ENCODE measurements around the gene RTF2. TPM values are rescaled to one million over a fixed set of nuclear protein-coding genes. Genes with fewer than 3 reads are reported as not detected.

The RTF2 gene
- total and polyA plus RNA-seq, 7 donors = 89.0 to 128 (median 93.0) TPM

DNA sequence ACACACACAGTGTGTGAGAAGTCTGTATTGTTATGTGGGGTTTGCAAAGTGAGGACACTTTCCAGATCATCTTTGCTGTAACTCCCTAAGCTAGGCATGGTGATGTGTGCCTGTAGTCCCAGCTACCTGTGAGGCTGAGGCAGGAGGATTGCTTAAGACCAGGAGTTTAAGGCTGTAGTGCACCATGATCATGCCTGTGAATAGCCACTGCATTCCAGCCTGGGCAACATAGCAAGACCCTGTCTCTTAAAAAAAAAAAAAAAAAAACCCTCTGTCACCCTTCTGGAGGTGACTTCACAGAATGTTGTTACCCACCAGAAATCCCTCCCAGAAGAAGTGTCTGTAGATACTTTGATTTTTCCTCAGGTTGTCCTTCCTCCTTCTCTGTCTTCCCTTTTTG, 41.5 kb upstream of the RTF2 start:
- H3K36me3 ChIP-seq (ENCODE audit: insufficient read depth in 1 of 2, low read depth in 1 of 2) = no peaks in the 10 kb centered on the region
- TF ChIP-seq, protein P1, sequence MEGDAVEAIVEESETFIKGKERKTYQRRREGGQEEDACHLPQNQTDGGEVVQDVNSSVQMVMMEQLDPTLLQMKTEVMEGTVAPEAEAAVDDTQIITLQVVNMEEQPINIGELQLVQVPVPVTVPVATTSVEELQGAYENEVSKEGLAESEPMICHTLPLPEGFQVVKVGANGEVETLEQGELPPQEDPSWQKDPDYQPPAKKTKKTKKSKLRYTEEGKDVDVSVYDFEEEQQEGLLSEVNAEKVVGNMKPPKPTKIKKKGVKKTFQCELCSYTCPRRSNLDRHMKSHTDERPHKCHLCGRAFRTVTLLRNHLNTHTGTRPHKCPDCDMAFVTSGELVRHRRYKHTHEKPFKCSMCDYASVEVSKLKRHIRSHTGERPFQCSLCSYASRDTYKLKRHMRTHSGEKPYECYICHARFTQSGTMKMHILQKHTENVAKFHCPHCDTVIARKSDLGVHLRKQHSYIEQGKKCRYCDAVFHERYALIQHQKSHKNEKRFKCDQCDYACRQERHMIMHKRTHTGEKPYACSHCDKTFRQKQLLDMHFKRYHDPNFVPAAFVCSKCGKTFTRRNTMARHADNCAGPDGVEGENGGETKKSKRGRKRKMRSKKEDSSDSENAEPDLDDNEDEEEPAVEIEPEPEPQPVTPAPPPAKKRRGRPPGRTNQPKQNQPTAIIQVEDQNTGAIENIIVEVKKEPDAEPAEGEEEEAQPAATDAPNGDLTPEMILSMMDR (IDR thresholded peaks at IDR 0.05) = no peak
- no peaks in the 10 kb centered on the region for H3K4me1 ChIP-seq
- ATAC-seq (no peak), DNase-seq (no peak)
- no peaks in the 10 kb centered on the region for H3K9me3 ChIP-seq
- no peak overlapping the region for H3K4me3 ChIP-seq
- H3K27me3 ChIP-seq (ENCODE audit: insufficient read depth in 3 of 3, low read length in 2 of 3) = no peaks in the 10 kb centered on the region
- intact Hi-C loops (cut with DNase I) = no loop called here
- no peak overlapping the region for H3K27ac ChIP-seq

DNA sequence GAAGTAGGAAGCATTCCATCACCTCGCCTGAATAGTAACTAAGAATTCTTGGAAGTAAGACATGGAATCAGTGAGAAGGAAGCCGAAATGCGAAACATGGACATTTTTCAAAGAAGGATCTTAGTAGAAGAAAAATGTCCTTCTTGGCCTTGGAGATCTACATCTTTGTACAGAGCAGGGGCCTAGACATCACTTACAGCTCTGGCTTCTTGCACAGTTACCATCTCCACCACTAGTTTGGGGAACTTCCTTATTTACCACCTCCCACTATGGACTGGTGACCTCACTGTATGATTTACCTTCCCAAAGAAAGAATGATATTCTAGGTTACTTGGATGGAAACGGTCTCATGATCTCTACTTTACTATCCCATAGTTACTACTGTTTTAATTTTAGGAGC, 40.6 kb upstream of the RTF2 start:
- intact Hi-C loops (cut with DNase I) = no loop called here
- TF ChIP-seq, protein P1 (IDR thresholded peaks at IDR 0.05) = no peak
- DNase-seq = no peak
- no peaks in the 10 kb centered on the region for H3K36me3 ChIP-seq (ENCODE audit: insufficient read depth in 1 of 2, low read depth in 1 of 2)
- no peak overlapping the region for H3K27ac ChIP-seq
- no peaks in the 10 kb centered on the region for H3K27me3 ChIP-seq (ENCODE audit: insufficient read depth in 3 of 3, low read length in 2 of 3)
- 83 to 87% (median 84%) methylated on average over 4 of the region's 4 CpGs for WGBS, 3 donors
- H3K9me3 ChIP-seq = no peaks in the 10 kb centered on the region
- no peak for ATAC-seq
- no peak overlapping the region for H3K4me3 ChIP-seq
- no peaks in the 10 kb centered on the region for H3K4me1 ChIP-seq

DNA sequence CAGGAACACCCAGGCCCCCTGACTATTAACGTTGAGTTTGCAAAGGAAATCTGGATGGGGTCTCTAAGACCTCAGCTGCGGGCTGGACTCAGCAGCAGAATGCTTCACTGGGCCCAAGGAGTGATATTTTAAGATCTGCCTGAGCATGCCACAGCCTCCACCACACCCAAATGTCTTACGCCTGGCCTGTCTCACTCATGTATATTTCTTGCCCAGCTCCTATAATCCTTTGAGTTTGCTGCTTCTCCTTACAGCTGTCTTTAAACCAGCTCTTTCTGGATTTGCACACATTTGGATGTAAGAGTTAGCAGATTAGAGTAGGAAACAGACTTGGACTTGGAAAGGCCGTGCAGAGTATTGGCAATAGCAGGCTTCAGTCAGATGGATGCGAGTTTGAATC, 40.0 kb upstream of the RTF2 start:
- Histone ChIP-seq H3K4me1 (no peaks in the 10 kb centered on the region), H3K36me3 (ENCODE audit: insufficient read depth in 1 of 2, low read depth in 1 of 2) (no peaks in the 10 kb centered on the region), H3K9me3 (no peaks in the 10 kb centered on the region), H3K27me3 (ENCODE audit: insufficient read depth in 3 of 3, low read length in 2 of 3) (no peaks in the 10 kb centered on the region), H3K27ac (no peak overlapping the region), H3K4me3 (no peak overlapping the region)
- DNase-seq = no peak
- WGBS, 3 donors = 79 to 84% (median 80%) methylated on average over 5 of the region's 5 CpGs
- intact Hi-C loops (cut with DNase I) = no loop called here
- ATAC-seq = no peak
- TF ChIP-seq, protein P1 (IDR thresholded peaks at IDR 0.05) = no peak

DNA sequence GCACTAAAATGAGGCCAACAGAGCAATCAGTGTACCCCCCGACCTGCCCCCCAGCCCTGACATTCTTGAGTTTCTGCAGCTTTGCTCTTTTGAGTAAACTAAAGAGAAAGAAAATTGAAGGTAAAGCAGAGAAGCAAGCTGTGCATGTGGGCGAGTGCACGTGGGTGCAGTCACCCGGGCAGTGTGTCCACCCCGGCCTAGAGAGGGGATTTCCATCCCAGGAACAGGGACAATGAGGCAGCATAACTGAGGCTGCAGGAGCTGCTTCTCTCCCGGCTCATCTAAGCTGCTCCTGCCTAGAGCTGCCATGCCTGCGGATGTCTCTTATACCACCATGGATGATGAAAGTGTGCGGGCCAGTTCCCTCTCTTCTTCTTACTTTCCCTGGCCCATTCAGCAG, 39.5 kb upstream of the RTF2 start:
- Histone ChIP-seq H3K36me3 (ENCODE audit: insufficient read depth in 1 of 2, low read depth in 1 of 2) (no peaks in the 10 kb centered on the region), H3K27me3 (ENCODE audit: insufficient read depth in 3 of 3, low read length in 2 of 3) (no peaks in the 10 kb centered on the region), H3K4me1 (no peaks in the 10 kb centered on the region), H3K27ac (no peak overlapping the region), H3K4me3 (no peak overlapping the region), H3K9me3 (no peaks in the 10 kb centered on the region)
- DNase-seq (no peak), ATAC-seq (no peak)
- TF ChIP-seq, protein P1 (IDR thresholded peaks at IDR 0.05) = no peak
- 76 to 84% (median 80%) methylated on average over 8 of the region's 8 CpGs for WGBS, 3 donors
- intact Hi-C loops (cut with DNase I) = no loop called here

DNA sequence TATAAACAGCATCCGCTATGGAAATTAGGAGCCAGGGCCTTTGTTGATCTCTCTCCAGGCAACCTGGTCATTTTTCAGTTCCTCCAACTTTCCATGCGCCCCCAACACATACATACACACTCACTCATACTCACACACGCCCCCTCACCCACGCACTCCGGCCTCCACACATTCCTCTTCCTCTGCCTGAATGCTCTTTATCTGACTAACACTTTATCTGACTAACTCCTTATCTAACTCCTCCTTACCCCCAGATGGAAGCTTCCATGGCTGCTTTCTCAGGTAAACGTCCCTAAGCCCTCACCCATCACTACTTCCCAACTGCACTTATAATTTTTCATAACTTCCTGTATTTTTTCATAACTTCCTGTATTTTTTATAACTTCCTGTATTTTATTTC, 38.9 kb upstream of the RTF2 start:
- 76 to 80% (median 77%) methylated on average over 6 of the region's 6 CpGs for WGBS, 3 donors
- no peaks in the 10 kb centered on the region for H3K27me3 ChIP-seq (ENCODE audit: insufficient read depth in 3 of 3, low read length in 2 of 3)
- intact Hi-C loops (cut with DNase I) = no loop called here
- H3K36me3 ChIP-seq (ENCODE audit: insufficient read depth in 1 of 2, low read depth in 1 of 2) = no peaks in the 10 kb centered on the region
- ATAC-seq (no peak), DNase-seq (no peak)
- no peaks in the 10 kb centered on the region for H3K4me1 ChIP-seq
- TF ChIP-seq, protein P1 (IDR thresholded peaks at IDR 0.05) = no peak
- no peak overlapping the region for H3K27ac ChIP-seq
- no peak overlapping the region for H3K4me3 ChIP-seq
- no peaks in the 10 kb centered on the region for H3K9me3 ChIP-seq
